ENCODE results near the gene ZNF324. TPM values are rescaled to one million over a fixed set of nuclear protein-coding genes. Genes with fewer than 3 reads are reported as not detected.

Gene ZNF324
- total and polyA plus RNA-seq, 2 of the 13 experiments (the other 11 are each of a cell fraction or from before 2014, with no cell fraction given) = 1.1 to 4.7 TPM

DNA sequence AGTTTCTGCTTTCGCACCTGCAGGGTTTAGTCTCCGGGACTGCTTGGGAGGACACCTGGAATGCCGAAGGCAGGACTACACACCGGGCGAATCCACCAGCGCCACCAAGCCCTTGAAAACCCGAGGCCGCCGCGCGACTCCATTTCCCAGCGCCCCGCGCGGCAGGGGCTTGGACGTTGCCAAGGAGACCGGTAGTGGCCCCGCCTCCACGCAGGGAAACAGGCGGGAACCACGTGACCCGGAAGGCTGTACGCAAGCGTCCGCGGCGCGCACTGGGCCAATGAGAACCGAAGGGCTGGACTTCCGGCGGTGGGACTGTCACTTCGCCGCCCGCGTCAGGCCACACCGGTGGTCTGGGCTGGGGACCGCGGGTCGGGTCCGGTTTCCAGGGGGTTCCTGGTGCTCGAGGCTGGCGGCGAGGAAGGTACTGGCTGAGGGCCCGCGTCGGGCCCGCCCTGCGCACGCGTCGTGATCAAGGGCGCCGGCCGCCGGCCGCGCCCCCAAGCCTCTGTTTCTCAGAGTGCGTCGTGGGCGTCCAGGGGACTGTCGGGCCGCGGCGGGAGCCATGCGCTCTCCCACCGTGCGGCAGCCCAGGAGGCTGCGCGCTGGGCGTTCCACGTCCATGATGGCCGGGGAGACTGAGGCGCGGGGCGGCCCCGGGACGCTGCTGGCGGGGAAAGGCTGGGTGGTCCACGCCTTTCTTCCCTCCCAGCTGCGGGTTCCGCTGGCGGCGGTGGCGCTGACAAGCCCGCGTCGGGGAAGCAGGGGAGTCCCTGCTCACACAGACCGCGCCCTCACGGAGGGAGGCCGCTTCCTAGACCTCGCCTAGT is at the start of gene ZNF324 (continued):
- TF ChIP-seq CREM (IDR thresholded peaks at IDR 0.05) (peak; percentile 82), CREM (CRISPR knock-in tag; IDR thresholded peaks at IDR 0.05) (no peak), ZNF296 (CRISPR knock-in tag; conservative IDR thresholded peaks at IDR 0.05) (no peak), ZMYM3 (CRISPR knock-in tag; IDR thresholded peaks at IDR 0.05) (no peak), HNRNPH1 (optimal IDR thresholded peaks at IDR 0.05; ENCODE audit: low read depth, low read length) (no peak), ZNF563 (CRISPR knock-in tag; IDR thresholded peaks at IDR 0.05) (no peak), IRF2 (CRISPR knock-in tag; IDR thresholded peaks at IDR 0.05) (peak; percentile 25; the same call in 1 of the 2 replicates), SOX13 (IDR thresholded peaks at IDR 0.05) (no peak), SOX13 (CRISPR knock-in tag; conservative IDR thresholded peaks at IDR 0.05 in 1 of 2, IDR thresholded peaks at IDR 0.05 in 1 of 2) (no peak; a peak in 1 of 4 replicates), SCMH1 (CRISPR knock-in tag; IDR thresholded peaks at IDR 0.05; ENCODE audit: borderline replicate concordance) (no peak), ZKSCAN8 (CRISPR knock-in tag; IDR thresholded peaks at IDR 0.05; ENCODE audit: borderline replicate concordance) (no peak), SP4 (CRISPR knock-in tag; IDR thresholded peaks at IDR 0.05) (peak; percentile 86)
- TF ChIP-seq, protein P1, sequence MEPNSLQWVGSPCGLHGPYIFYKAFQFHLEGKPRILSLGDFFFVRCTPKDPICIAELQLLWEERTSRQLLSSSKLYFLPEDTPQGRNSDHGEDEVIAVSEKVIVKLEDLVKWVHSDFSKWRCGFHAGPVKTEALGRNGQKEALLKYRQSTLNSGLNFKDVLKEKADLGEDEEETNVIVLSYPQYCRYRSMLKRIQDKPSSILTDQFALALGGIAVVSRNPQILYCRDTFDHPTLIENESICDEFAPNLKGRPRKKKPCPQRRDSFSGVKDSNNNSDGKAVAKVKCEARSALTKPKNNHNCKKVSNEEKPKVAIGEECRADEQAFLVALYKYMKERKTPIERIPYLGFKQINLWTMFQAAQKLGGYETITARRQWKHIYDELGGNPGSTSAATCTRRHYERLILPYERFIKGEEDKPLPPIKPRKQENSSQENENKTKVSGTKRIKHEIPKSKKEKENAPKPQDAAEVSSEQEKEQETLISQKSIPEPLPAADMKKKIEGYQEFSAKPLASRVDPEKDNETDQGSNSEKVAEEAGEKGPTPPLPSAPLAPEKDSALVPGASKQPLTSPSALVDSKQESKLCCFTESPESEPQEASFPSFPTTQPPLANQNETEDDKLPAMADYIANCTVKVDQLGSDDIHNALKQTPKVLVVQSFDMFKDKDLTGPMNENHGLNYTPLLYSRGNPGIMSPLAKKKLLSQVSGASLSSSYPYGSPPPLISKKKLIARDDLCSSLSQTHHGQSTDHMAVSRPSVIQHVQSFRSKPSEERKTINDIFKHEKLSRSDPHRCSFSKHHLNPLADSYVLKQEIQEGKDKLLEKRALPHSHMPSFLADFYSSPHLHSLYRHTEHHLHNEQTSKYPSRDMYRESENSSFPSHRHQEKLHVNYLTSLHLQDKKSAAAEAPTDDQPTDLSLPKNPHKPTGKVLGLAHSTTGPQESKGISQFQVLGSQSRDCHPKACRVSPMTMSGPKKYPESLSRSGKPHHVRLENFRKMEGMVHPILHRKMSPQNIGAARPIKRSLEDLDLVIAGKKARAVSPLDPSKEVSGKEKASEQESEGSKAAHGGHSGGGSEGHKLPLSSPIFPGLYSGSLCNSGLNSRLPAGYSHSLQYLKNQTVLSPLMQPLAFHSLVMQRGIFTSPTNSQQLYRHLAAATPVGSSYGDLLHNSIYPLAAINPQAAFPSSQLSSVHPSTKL (CRISPR knock-in tag; IDR thresholded peaks at IDR 0.05) = no peak
- TF ChIP-seq, protein P2, sequence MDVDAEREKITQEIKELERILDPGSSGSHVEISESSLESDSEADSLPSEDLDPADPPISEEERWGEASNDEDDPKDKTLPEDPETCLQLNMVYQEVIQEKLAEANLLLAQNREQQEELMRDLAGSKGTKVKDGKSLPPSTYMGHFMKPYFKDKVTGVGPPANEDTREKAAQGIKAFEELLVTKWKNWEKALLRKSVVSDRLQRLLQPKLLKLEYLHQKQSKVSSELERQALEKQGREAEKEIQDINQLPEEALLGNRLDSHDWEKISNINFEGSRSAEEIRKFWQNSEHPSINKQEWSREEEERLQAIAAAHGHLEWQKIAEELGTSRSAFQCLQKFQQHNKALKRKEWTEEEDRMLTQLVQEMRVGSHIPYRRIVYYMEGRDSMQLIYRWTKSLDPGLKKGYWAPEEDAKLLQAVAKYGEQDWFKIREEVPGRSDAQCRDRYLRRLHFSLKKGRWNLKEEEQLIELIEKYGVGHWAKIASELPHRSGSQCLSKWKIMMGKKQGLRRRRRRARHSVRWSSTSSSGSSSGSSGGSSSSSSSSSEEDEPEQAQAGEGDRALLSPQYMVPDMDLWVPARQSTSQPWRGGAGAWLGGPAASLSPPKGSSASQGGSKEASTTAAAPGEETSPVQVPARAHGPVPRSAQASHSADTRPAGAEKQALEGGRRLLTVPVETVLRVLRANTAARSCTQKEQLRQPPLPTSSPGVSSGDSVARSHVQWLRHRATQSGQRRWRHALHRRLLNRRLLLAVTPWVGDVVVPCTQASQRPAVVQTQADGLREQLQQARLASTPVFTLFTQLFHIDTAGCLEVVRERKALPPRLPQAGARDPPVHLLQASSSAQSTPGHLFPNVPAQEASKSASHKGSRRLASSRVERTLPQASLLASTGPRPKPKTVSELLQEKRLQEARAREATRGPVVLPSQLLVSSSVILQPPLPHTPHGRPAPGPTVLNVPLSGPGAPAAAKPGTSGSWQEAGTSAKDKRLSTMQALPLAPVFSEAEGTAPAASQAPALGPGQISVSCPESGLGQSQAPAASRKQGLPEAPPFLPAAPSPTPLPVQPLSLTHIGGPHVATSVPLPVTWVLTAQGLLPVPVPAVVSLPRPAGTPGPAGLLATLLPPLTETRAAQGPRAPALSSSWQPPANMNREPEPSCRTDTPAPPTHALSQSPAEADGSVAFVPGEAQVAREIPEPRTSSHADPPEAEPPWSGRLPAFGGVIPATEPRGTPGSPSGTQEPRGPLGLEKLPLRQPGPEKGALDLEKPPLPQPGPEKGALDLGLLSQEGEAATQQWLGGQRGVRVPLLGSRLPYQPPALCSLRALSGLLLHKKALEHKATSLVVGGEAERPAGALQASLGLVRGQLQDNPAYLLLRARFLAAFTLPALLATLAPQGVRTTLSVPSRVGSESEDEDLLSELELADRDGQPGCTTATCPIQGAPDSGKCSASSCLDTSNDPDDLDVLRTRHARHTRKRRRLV (CRISPR knock-in tag; IDR thresholded peaks at IDR 0.05) = no peak
- TF ChIP-seq, protein P3, sequence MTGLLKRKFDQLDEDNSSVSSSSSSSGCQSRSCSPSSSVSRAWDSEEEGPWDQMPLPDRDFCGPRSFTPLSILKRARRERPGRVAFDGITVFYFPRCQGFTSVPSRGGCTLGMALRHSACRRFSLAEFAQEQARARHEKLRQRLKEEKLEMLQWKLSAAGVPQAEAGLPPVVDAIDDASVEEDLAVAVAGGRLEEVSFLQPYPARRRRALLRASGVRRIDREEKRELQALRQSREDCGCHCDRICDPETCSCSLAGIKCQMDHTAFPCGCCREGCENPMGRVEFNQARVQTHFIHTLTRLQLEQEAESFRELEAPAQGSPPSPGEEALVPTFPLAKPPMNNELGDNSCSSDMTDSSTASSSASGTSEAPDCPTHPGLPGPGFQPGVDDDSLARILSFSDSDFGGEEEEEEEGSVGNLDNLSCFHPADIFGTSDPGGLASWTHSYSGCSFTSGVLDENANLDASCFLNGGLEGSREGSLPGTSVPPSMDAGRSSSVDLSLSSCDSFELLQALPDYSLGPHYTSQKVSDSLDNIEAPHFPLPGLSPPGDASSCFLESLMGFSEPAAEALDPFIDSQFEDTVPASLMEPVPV (CRISPR knock-in tag; IDR thresholded peaks at IDR 0.05) = no peak
- TF ChIP-seq, protein P4, sequence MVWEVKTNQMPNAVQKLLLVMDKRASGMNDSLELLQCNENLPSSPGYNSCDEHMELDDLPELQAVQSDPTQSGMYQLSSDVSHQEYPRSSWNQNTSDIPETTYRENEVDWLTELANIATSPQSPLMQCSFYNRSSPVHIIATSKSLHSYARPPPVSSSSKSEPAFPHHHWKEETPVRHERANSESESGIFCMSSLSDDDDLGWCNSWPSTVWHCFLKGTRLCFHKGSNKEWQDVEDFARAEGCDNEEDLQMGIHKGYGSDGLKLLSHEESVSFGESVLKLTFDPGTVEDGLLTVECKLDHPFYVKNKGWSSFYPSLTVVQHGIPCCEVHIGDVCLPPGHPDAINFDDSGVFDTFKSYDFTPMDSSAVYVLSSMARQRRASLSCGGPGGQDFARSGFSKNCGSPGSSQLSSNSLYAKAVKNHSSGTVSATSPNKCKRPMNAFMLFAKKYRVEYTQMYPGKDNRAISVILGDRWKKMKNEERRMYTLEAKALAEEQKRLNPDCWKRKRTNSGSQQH (CRISPR knock-in tag; IDR thresholded peaks at IDR 0.05; ENCODE audit: low read depth) = no peak
